ENCODE measurements around the gene AGRP. TPM values are rescaled to one million over a fixed set of nuclear protein-coding genes. Genes with fewer than 3 reads are reported as not detected.
A peak's percentile ranks its signal among the peaks of the same experiment; 100 is the strongest.

AGRP gene, protein sequence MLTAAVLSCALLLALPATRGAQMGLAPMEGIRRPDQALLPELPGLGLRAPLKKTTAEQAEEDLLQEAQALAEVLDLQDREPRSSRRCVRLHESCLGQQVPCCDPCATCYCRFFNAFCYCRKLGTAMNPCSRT
- total RNA-seq (not detected), polyA plus RNA-seq (not detected), total RNA-seq (0 to 0.09 (median 0) reads per million in 6 experiments)

DNA sequence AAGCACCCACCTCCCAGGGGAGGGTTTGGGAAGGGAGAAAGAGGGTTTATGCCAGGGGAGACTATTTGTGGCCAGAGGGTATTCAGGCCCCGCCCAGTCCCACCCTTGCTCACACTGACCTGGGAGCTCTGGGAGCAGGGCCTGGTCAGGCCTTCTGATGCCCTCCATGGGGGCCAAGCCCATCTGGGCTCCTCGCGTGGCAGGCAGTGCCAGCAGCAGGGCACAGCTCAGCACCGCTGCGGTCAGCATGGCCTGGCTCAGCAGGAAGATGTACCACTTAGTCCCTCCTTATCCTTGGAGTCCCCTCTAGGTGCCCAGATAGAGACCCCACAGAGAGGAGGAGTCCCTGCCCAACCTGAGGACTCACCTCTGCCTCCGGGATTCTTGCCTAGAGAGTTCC is at the start of gene AGRP:
TSS of gene AGRP (minus strand) at position 398 of the 400 bp plus-strand sequence. CDS start at position 249, 149 bp downstream.
- POLR2A ChIA-PET, result interaction anchor here (0.6 to 1.6 kb wide), 2 partner anchors 8 to 36 kb away, joined by 6 to 12 read pairs; no protein-coding TSS in a partner anchor
- no peak for ATAC-seq

GRCh38 chr16:67531247-67531646 is 47.9 kb upstream of the AGRP start:
- peak overlapping the region in 4 of 10 donors; percentile 6 to 83 (median 44) for H3K27ac Mint-ChIP-seq
- H3K9me3 Mint-ChIP-seq, result no peaks in the 10 kb centered on the region
- POLR2A ChIA-PET, result interaction anchor here (1.0 to 3.6 kb wide), 6 partner anchors 10 to 136 kb away, joined by 3 to 22 read pairs (median 6); partner anchors contain the start of genes C16orf86, CARMIL2, CTCF and ENKD1
- H3K27me3 Mint-ChIP-seq, result peaks cover 0 to 24% (median 6%) of the 10 kb centered on the region in 5 donors
- DNase-seq (no peak), ATAC-seq (no peak)
- no peaks in the 10 kb centered on the region for H3K36me3 Mint-ChIP-seq
- peak overlapping the region in 8 of 10 donors; percentile 1 to 84 (median 46) for H3K4me3 Mint-ChIP-seq
- peaks cover 28 to 53% (median 39%) of the 10 kb centered on the region in 4 donors for H3K4me1 Mint-ChIP-seq

More for the DNA sequence above, at the start of gene AGRP:
- H3K36me3 Mint-ChIP-seq, result peaks cover 0 to 30% (median 2%) of the 10 kb centered on the region in 3 donors
- H3K4me1 Mint-ChIP-seq, result peaks cover 15 to 56% (median 40%) of the 10 kb centered on the region in 4 donors
- no peak for DNase-seq
- peak within 1 kb of the TSS; percentile 79 to 100 (median 98) for H3K27ac Mint-ChIP-seq
- H3K27me3 Mint-ChIP-seq, result no peaks in the 10 kb centered on the region
- H3K9me3 Mint-ChIP-seq, result no peaks in the 10 kb centered on the region
- H3K4me3 Mint-ChIP-seq, result peak within 1 kb of the TSS; percentile 95 to 100 (median 98)

DNA sequence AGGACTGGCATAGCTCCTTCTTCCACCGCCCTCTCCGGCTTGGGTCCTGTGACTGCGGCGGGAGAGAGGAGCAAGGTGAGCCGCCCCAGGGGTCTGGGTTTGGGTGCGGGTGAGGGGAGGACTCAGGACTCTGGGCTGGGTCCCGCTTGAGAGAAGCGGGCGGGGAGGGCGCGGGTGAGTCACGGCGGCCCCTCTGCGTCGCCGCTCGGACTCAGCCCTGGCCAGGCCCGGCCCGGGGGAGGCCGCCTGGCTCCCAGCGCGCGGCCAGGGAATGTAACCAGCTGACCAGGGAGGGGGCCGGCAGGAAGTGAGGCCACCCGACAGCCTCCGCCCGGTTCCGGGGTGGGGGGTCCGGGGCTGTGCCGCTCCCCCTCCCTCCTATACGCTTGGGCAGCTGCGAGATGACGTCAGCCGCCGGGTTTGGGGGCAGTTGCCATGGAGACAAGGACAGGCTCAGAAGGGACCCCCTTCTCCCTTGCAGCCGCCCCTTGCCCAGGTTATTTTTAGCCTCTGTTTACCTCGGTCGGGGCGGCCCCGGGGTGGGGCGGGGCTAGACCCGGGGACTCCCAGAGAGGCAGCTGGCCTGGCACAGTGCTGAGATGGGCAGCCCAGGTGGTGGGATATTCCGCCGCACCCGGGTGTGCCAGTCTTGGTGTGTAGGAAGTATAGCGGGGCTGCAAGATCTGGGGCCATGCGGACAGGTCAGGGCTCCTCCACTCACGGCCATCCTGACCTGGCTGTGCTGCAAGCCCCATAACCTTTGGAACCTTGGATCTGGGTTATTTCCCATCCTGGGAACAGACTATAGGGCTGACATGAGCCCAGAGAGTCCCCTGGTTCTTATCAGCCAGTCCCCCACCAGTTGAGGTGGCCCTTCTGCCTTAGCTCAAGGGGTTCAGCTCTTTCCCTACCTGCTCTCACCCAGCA is 46.9 kb upstream of the AGRP start:
- ATAC-seq (peak; percentile 48 to 63), DNase-seq (peak in 6 of 10 donors; percentile 14 to 78 (median 34))
- peak overlapping the region; percentile 65 to 89 (median 84) for H3K4me3 Mint-ChIP-seq
- peaks cover 21 to 44% (median 30%) of the 10 kb centered on the region in 4 donors for H3K4me1 Mint-ChIP-seq
- H3K36me3 Mint-ChIP-seq, result no peaks in the 10 kb centered on the region
- peaks cover 0 to 24% (median 6%) of the 10 kb centered on the region in 5 donors for H3K27me3 Mint-ChIP-seq
- H3K9me3 Mint-ChIP-seq, result no peaks in the 10 kb centered on the region
- H3K27ac Mint-ChIP-seq, result peak overlapping the region in 7 of 10 donors; percentile 14 to 83 (median 81)
- POLR2A ChIA-PET, result interaction anchor here (0.5 to 3.6 kb wide), 12 partner anchors 8 to 405 kb away, joined by 3 to 24 read pairs (median 4); partner anchors contain the start of genes ACD, C16orf86, CTCF and ENKD1

- ATAC-seq (no peak), DNase-seq (peak in 1 of 10 donors; percentile 54)
- Mint-ChIP-seq H3K36me3 (no peaks in the 10 kb centered on the region), H3K4me1 (peaks cover 20 to 40% (median 28%) of the 10 kb centered on the region in 4 donors), H3K4me3 (peak overlapping the region; percentile 65 to 89 (median 84)), H3K9me3 (no peaks in the 10 kb centered on the region), H3K27me3 (peaks cover 0 to 24% (median 6%) of the 10 kb centered on the region in 5 donors), H3K27ac (peak overlapping the region in 7 of 10 donors; percentile 14 to 82 (median 79))
- POLR2A ChIA-PET, result interaction anchor here (0.8 to 3.6 kb wide), 12 partner anchors 9 to 406 kb away, joined by 3 to 24 read pairs (median 4); partner anchors contain the start of genes ACD, C16orf86, CTCF and ENKD1
Measured at GRCh38 chr16:67529582-67530012, 46.2 kb upstream of the AGRP start.

GRCh38 chr16:67528870-67529581 is 45.7 kb upstream of the AGRP start:
- Mint-ChIP-seq H3K4me1 (peaks cover 20 to 36% (median 28%) of the 10 kb centered on the region in 4 donors), H3K9me3 (no peaks in the 10 kb centered on the region), H3K27ac (peak overlapping the region in 1 of 10 donors; percentile 82), H3K36me3 (no peaks in the 10 kb centered on the region), H3K4me3 (peak overlapping the region; percentile 65 to 89 (median 84)), H3K27me3 (peaks cover 0 to 24% (median 6%) of the 10 kb centered on the region in 5 donors)
- ATAC-seq, result peak; percentile 51 to 53
- POLR2A ChIA-PET, result interaction anchor here (0.8 to 3.6 kb wide), 10 partner anchors 8 to 138 kb away, joined by 3 to 24 read pairs (median 4); partner anchors contain the start of genes ACD, C16orf86, CTCF and ENKD1
- DNase-seq, result peak in 2 of 10 donors; percentile 35 to 59

- POLR2A ChIA-PET, result interaction anchor here (1.2 to 3.6 kb wide), 7 partner anchors 7 to 139 kb away, joined by 4 to 24 read pairs (median 8); partner anchors contain the start of genes ACD, C16orf86, CTCF and ENKD1
- H3K36me3 Mint-ChIP-seq, result no peaks in the 10 kb centered on the region
- DNase-seq (peak in 7 of 10 donors; percentile 20 to 65 (median 48)), ATAC-seq (peak; percentile 73)
- H3K9me3 Mint-ChIP-seq, result no peaks in the 10 kb centered on the region
- peaks cover 0 to 24% (median 6%) of the 10 kb centered on the region in 5 donors for H3K27me3 Mint-ChIP-seq
- H3K27ac Mint-ChIP-seq, result peak within 1 kb of the TSS in 6 of 10 donors; percentile 57 to 82 (median 80)
- H3K4me3 Mint-ChIP-seq, result peak within 1 kb of the TSS; percentile 65 to 89 (median 84)
- peaks cover 20 to 33% (median 26%) of the 10 kb centered on the region in 4 donors for H3K4me1 Mint-ChIP-seq
Measured at GRCh38 chr16:67528222-67528869, 45.0 kb upstream of the AGRP start, which contains the start of gene RIPOR1. Gene RIPOR1 (plus strand): TSS chr16:67528829. CDS start chr16:67538447, 9,618 bp downstream.

GRCh38 chr16:67526149-67526791 is 42.9 kb upstream of the AGRP start:
- POLR2A ChIA-PET, result interaction anchor here (1.3 to 1.8 kb wide), 3 partner anchors 11 to 45 kb away, joined by 3 to 8 read pairs (median 4); partner anchors contain the start of genes ATP6V0D1 and CTCF
- Mint-ChIP-seq H3K4me3 (peak overlapping the region in 5 of 10 donors; percentile 45 to 84 (median 59)), H3K27me3 (peaks cover 0 to 19% (median 5%) of the 10 kb centered on the region in 5 donors), H3K4me1 (peaks cover 22 to 26% (median 23%) of the 10 kb centered on the region in 4 donors), H3K27ac (peak overlapping the region in 4 of 10 donors; percentile 15 to 57 (median 33)), H3K36me3 (no peaks in the 10 kb centered on the region), H3K9me3 (no peaks in the 10 kb centered on the region)
- no peak for ATAC-seq
- DNase-seq, result peak in 1 of 10 donors; percentile 44

- Mint-ChIP-seq H3K27me3 (peaks cover 0 to 9% (median 5%) of the 10 kb centered on the region in 5 donors), H3K4me1 (peaks cover 20 to 25% (median 23%) of the 10 kb centered on the region in 4 donors), H3K36me3 (no peaks in the 10 kb centered on the region), H3K27ac (peak overlapping the region in 3 of 10 donors; percentile 3 to 56 (median 37)), H3K9me3 (no peaks in the 10 kb centered on the region), H3K4me3 (no peak overlapping the region)
- POLR2A ChIA-PET, result interaction anchor here (0.6 to 1.8 kb wide), 5 partner anchors 12 to 120 kb away, joined by 3 to 8 read pairs (median 4); partner anchors contain the start of genes ATP6V0D1, CARMIL2 and CTCF
- DNase-seq (no peak), ATAC-seq (no peak)
Measured at GRCh38 chr16:67525176-67525860, 42.0 kb upstream of the AGRP start.

GRCh38 chr16:67521095-67521804 is 37.9 kb upstream of the AGRP start:
- Mint-ChIP-seq H3K9me3 (no peaks in the 10 kb centered on the region), H3K27me3 (no peaks in the 10 kb centered on the region), H3K4me3 (peak overlapping the region; percentile 86 to 96 (median 92)), H3K4me1 (peaks cover 22 to 52% (median 46%) of the 10 kb centered on the region in 4 donors), H3K36me3 (no peaks in the 10 kb centered on the region), H3K27ac (peak overlapping the region; percentile 84 to 99 (median 97))
- ATAC-seq (peak; percentile 88 to 90), DNase-seq (peak; percentile 90 to 98 (median 94))
- POLR2A ChIA-PET, result interaction anchor here (0.7 to 2.2 kb wide), 23 partner anchors 8 to 724 kb away, joined by 3 to 22 read pairs (median 5); partner anchors contain the start of genes ACD, ATP6V0D1, C16orf86 and CARMIL2
